ENCODE data around the gene NFATC2.

The NFATC2 gene

DNA sequence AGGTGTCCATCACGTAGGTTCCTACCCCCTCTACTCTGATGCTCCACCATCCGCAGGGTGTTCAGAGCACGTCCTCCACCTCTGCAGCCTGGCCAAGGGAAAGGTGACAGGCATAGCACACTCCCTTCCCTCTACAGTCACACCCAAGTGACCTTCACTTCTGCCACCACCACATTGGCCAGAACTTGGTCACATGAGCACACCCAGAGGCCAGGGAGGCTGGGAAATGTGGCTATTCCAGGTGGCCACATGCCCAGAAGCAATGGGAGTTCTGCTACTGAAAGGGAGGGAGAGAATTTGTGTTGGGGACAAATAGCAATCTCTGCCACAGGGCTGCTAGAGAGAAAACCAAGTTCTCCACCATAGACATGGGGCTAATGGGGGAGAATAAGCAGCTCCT lies 180.3 kb downstream of the NFATC2 start:
- H3K36me3 ChIP-seq (ENCODE audit: low read length), result no peaks in the 10 kb centered on the region
- no peak for TF ChIP-seq EZH2phosphoT487 (conservative IDR thresholded peaks at IDR 0.05; ENCODE audit: low read length)
- TF ChIP-seq, protein P1, sequence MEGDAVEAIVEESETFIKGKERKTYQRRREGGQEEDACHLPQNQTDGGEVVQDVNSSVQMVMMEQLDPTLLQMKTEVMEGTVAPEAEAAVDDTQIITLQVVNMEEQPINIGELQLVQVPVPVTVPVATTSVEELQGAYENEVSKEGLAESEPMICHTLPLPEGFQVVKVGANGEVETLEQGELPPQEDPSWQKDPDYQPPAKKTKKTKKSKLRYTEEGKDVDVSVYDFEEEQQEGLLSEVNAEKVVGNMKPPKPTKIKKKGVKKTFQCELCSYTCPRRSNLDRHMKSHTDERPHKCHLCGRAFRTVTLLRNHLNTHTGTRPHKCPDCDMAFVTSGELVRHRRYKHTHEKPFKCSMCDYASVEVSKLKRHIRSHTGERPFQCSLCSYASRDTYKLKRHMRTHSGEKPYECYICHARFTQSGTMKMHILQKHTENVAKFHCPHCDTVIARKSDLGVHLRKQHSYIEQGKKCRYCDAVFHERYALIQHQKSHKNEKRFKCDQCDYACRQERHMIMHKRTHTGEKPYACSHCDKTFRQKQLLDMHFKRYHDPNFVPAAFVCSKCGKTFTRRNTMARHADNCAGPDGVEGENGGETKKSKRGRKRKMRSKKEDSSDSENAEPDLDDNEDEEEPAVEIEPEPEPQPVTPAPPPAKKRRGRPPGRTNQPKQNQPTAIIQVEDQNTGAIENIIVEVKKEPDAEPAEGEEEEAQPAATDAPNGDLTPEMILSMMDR (IDR thresholded peaks at IDR 0.05; ENCODE audit: insufficient read depth, low read length, poor library complexity, severe bottlenecking), result no peak
- no peaks in the 10 kb centered on the region for H4K20me1 ChIP-seq (ENCODE audit: low read depth, low read length)
- no peak overlapping the region for H3K4me2 ChIP-seq (ENCODE audit: low read depth, low read length, poor library complexity, severe bottlenecking)
- no peak overlapping the region for H3K9ac ChIP-seq (ENCODE audit: low read length)
- H3K9me2 ChIP-seq (replicated peaks; ENCODE audit: insufficient read depth, low read length), result no peaks in the 10 kb centered on the region
- no peak overlapping the region for H3K27ac ChIP-seq (ENCODE audit: low read depth, low read length)
- no peaks in the 10 kb centered on the region for H3K79me2 ChIP-seq (ENCODE audit: insufficient read depth, low read length)
- H2AFZ ChIP-seq (ENCODE audit: low read depth, low read length, severe bottlenecking), result no peak overlapping the region
- no peaks in the 10 kb centered on the region for H3K27me3 ChIP-seq (ENCODE audit: low read length)
- H3K4me3 ChIP-seq (ENCODE audit: insufficient read depth, low read length, poor library complexity, severe bottlenecking), result no peak overlapping the region
- no peaks in the 10 kb centered on the region for H3K9me3 ChIP-seq (ENCODE audit: insufficient read depth, low read length)
- no peaks in the 10 kb centered on the region for H3F3A ChIP-seq (ENCODE audit: insufficient read depth)

DNA sequence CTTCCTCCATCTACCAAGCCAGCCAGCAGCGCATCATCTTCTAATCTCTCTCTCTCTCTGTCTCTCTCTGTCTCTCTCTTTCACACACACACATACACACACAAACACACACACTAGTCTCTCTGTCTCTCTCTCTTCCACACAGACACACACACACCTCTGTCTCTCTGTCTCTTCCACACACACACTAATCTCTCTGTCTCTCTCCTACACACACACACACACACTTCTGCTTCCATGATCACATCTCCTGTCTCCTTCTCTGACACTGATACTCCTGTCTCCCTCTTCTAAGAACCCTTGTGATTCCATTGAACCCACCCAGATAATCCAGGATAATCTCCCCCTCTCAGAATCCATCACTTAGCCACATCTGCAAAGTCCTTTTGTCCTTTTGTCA lies 181.3 kb downstream of the NFATC2 start:
- Histone ChIP-seq H3K9me2 (replicated peaks; ENCODE audit: insufficient read depth, low read length) (no peaks in the 10 kb centered on the region), H3K27ac (ENCODE audit: low read depth, low read length) (no peak overlapping the region), H3K36me3 (ENCODE audit: low read length) (no peaks in the 10 kb centered on the region), H4K20me1 (ENCODE audit: low read depth, low read length) (no peaks in the 10 kb centered on the region), H3K9me3 (ENCODE audit: insufficient read depth, low read length) (no peaks in the 10 kb centered on the region), H3K4me3 (ENCODE audit: insufficient read depth, low read length, poor library complexity, severe bottlenecking) (no peak overlapping the region), H3K9ac (ENCODE audit: low read length) (no peak overlapping the region), H2AFZ (ENCODE audit: low read depth, low read length, severe bottlenecking) (no peak overlapping the region), H3K4me2 (ENCODE audit: low read depth, low read length, poor library complexity, severe bottlenecking) (no peak overlapping the region), H3K27me3 (ENCODE audit: low read length) (no peaks in the 10 kb centered on the region), H3K79me2 (ENCODE audit: insufficient read depth, low read length) (no peaks in the 10 kb centered on the region), H3F3A (ENCODE audit: insufficient read depth) (no peaks in the 10 kb centered on the region)
- TF ChIP-seq, protein P1 (IDR thresholded peaks at IDR 0.05; ENCODE audit: insufficient read depth, low read length, poor library complexity, severe bottlenecking), result no peak
- TF ChIP-seq EZH2phosphoT487 (conservative IDR thresholded peaks at IDR 0.05; ENCODE audit: low read length), result no peak

DNA sequence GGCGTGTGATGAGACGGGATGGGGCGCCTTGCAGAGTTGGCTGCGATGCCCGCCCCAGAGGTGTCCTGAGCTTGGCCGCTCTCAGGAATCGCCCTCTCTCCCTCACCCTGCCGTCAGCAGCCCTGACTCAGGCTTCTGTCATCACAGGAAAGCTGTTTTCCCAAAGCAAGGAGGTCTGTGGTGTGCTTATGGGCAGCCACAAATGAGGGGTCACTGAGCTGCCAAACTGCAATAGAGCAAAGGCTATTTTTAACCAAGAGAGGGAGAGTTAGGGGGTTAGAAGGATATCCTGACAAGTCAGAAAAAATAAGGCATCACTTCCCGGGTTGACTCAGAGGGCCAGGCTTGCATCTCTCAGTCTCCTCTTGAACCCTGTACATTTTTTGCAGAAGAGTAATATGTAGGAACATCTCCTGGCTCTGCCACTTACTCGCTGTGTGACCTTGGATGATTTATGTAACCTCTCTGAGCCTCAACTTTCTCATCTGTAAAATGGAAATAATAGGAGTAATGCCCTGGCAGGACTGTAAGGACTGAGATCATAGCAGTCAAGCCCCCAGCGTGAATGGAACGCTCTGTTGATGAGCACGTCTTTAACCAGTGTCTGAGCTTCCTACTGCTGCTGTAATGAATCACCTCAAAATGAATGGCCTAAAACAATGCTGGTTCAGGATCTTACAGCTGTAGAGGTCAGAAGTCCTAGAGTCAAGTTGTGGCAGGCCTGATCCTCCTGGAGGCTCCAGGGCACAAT lies 181.9 kb downstream of the NFATC2 start:
- no peak overlapping the region for H3K9ac ChIP-seq (ENCODE audit: low read length)
- no peak overlapping the region for H3K4me3 ChIP-seq (ENCODE audit: insufficient read depth, low read length, poor library complexity, severe bottlenecking)
- no peak overlapping the region for H3K4me2 ChIP-seq (ENCODE audit: low read depth, low read length, poor library complexity, severe bottlenecking)
- H4K20me1 ChIP-seq (ENCODE audit: low read depth, low read length), result no peaks in the 10 kb centered on the region
- no peak for TF ChIP-seq EZH2phosphoT487 (conservative IDR thresholded peaks at IDR 0.05; ENCODE audit: low read length)
- TF ChIP-seq, protein P1 (IDR thresholded peaks at IDR 0.05; ENCODE audit: insufficient read depth, low read length, poor library complexity, severe bottlenecking), result no peak
- H3K27me3 ChIP-seq (ENCODE audit: low read length), result no peaks in the 10 kb centered on the region
- no peak overlapping the region for H3K27ac ChIP-seq (ENCODE audit: low read depth, low read length)
- no peaks in the 10 kb centered on the region for H3K79me2 ChIP-seq (ENCODE audit: insufficient read depth, low read length)
- no peaks in the 10 kb centered on the region for H3K9me3 ChIP-seq (ENCODE audit: insufficient read depth, low read length)
- H3K9me2 ChIP-seq (replicated peaks; ENCODE audit: insufficient read depth, low read length), result no peaks in the 10 kb centered on the region
- no peak overlapping the region for H2AFZ ChIP-seq (ENCODE audit: low read depth, low read length, severe bottlenecking)
- H3K36me3 ChIP-seq (ENCODE audit: low read length), result no peaks in the 10 kb centered on the region
- no peaks in the 10 kb centered on the region for H3F3A ChIP-seq (ENCODE audit: insufficient read depth)

All from SU-DHL-6 (cell line).